GM18526 (cell line): ENCODE measurements around the gene CCDC27.

Source experiments
- POLR2A ChIP-seq: IDR thresholded peaks from 3 replicates; pipeline ENCODE4 v1.6.1; 2011; ENCODE audit not compliant: insufficient read length; ENCODE audit errors: extremely low read depth

The CCDC27 gene

DNA sequence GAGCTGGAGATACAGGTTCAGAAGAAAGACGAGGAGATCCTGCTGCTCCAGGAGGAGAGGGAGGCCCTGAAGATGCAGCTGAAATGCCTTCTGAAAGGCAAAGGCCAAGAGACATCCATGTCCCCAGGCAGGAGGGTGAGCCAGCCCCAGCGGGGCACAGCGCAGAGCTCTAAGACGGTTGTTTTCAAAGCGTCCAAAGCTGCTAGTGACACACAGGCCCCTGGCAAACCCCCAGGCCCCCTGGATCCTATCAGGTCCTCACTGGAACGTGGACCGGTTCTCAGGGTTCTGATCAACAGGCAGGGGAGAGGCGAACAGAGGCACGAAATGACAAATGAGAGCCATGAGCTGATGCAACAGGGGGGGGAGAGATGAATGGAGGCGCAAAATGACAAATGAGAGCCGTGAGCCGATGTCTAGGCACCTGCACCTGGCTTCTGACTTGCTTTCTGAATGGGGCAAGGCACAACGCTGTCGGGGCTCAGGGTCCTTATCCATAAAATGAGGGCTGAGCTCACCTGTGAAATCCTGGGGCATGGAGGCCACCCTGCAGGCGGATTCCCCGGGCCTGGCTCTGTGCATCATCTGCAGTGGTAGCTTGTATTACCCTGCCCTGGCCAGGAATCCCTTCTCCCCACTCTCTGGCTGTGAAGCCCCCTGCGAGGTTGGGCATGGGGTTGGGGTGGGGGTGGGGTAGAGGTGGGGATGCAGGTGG is 9.2 kb downstream of the CCDC27 start:
- no peak for TF ChIP-seq POLR2A

DNA sequence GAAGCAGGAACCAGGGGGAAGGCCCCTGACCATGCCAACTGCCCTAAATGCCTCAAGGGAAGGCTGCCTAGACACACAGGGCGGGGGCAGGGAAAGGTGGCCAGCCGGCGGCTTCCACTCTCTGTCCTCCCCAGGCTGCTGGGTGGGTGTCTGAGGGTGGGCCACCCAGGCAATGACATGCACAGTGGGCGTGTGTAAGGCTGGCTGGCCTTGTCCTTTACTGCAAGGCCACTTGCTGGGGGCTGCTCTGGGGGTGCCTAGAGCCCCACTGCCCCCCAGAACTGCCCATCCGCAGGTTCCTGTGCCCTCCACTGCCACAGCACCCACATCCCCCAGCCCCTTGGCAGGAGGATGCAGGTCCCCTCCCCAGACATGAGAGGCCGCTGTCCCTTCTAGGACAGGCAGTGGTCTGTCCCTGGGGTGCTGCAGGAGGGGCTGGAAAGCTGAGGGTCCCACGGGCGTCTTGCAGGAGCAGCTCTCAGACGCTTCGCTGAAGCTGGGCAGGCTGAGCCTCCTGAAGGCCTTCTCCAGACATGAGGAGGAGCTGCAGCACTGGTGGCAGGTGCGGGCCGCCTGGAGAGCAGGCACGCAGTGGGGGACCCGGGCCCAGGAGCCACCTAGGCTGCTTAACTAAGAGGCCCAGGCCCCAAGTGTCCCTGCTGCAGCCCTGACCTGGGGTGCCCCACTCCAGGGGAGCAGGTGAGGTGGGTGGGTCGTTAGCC is 10.1 kb downstream of the CCDC27 start:
- no peak for TF ChIP-seq POLR2A

DNA sequence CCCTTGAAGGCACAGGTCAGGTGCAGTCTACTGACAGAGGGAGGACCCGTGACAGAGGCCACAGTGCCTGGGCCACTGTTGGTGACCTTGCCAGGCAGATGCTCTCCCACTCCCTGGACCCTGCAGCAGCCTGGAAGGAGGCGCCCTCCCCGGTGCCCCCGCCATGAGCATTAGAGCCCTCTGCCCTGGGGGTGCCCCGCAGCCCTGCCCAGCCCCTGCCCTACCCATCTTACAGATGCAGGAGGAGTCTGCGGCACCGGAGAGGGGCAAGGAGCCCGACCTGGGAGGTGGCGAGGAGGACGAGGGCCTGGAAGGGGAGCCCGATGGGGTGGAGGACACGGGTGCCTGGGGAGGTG is 10.6 kb downstream of the CCDC27 start:
- TF ChIP-seq POLR2A, result no peak

DNA sequence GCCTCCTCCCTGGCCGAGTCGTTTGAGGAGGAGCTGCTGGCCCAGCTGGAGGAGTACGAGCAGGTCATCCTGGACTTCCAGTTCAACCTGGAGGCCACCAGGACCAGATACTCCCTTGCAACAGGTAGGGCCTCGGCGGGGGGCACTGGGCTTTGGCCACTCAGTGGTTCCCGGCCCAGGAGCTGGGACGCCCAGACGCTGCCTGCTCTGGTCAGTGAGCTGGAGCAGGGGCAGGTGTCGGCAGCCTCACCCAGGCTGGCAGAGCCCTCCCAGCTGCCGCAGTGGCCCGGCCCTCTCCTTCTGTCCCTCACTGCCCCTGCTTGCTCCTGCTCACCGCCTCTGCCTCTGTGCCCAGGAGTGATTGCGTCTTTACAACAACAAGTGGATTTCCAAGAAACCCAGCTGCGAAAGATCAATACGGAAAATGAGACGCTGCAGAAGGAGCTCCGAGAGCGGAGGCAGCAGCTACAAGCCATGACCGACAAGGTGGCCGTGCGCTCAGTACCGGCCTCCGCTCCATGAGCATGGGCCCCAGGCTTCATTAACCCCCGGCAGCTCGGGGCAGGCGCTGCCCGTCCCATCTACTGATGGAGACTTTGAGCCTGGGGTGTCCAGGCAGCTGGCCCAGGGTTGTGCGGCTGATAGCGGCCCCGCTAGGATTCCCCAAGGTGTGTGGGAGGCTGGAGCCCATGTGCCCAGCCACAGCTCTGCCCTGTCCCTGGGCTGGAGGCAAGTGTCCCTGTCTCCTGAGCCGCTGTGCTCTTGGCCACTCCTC is 11.3 kb downstream of the CCDC27 start:
- TF ChIP-seq POLR2A, result no peak

- no peak for TF ChIP-seq POLR2A
These were observed 15.2 kb downstream of the CCDC27 start for GRCh38 chr1:3767328-3767925.

- TF ChIP-seq POLR2A, result no peak
These were observed 16.7 kb downstream of the CCDC27 start for GRCh38 chr1:3768811-3769390.

DNA sequence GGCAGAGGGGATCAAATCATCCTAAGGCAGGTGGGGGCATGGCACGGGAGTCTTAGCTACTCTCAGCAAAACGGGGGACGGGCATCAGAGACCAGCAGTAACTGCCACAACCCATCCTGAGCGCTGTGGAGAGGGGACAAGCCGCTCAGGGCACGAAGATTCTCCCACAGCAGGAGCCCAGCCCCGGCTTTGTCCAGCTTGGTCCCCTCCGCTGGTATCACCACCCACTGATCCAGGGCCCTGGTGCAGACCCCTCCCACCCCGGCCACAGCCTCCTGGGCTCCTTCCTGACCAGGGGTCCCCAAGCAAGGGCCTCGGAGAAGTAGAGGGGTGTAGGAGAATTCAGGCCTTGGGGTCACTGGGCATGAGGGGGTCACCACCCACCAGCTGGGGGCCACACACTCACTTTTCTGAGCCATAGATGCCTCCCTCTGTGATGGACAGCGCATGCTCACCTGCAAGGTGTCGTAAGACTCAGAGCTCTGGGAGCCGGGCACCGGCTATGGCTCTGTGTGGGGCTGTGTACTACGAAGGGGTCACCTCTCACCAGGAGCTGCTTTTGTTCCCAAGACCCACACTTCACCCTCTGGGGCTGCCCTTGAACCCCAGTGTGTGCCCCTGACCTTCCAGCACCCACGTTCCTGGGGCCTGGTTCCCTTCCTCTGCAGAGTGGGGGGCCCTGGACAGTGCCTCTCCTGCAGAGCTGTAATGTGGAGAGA is 18.0 kb downstream of the CCDC27 start:
- no peak for TF ChIP-seq POLR2A

GRCh38 chr1:3771108-3772026 is 19.1 kb downstream of the CCDC27 start:
- no peak for TF ChIP-seq POLR2A

DNA sequence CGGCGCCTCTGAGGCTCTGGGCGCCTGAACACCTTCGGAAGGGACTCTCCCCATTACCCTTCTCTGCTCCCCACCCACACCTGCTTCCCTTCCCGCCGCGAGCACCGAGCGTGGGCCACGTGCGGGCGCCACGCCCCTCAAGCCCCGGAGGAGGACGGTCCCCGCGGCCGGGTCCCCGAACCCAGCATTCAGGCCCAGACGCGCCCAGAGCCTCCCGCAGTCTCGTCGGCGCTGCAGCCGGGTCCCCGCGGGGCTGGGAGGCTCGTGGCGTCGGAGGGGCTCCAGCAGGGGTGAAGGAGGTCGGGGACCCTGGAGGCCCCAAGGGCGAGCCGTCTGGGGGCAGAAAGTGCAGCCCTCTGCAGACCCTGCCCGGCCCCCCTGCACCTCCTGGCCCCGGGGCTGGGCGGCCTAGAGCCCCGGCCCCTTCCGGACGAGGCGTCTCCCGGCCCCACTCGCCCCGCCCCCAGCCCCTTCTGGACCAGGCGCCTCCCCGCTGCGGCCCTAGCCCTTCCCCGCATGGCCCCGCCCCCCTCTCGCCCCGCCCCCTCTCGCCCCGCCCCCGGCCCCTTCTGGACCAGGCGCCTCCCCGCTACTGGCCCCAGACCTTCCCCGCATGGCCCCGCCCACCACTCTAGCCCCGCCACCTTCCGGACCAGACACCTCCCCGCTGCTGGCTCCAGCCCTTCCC is 19.9 kb downstream of the CCDC27 start:
- peak; percentile 56 for TF ChIP-seq POLR2A

DNA sequence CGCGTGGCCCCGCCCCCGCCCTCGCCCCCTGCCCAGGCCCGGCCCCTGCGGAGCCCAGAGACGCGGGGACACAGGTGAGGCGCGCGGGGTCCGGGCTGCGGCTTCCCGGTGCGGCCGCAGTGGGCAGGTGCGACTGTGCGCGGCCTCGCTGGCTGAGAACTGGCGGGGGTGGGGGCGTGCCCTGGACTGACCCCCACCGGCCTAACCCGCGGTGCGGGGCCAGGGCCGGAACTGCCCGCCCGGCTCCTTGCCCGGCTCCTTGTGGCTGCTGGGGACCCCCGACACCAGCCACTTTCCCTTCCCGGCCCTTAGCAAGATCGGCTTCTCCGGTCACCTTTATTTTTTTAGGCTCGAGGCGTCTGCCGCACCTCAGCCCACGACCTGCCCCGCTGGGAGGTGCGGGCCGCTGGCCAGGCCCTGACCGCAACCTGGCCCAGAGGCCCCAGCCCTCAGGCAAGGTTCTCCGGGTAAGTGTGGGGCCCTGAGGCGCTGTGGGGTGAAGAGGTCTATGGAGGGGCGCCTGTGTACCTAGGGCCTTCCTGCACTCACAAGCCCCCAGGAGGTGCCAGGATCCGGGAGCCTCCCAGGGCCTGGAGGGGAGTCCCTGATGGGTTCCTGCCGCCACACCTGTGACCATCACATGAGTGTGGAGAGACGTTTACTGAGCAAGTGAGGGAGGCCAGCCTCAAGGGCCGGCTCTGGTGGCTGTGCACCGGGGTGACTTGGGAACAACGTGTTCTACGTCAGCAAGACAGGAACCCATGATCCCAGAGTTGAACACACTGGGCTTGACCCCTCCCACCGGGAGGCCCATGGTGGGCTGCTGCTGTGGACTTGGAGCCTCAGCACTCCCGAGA is 20.7 kb downstream of the CCDC27 start, which contains the start of gene SMIM1:
SMIM1 (plus strand) TSS at position 35 of the 857 bp plus-strand sequence. CDS start 2,625 bp downstream, outside the sequence.
- no peak for TF ChIP-seq POLR2A

- no peak for TF ChIP-seq POLR2A
These were observed 21.5 kb downstream of the CCDC27 start for GRCh38 chr1:3773572-3774275.
